Thyroid gland (tissue), 4 donors: Measurements from ENCODE around the gene PDXP.

Experiments used
- POLR2A ChIP-seq, 2 donors: fragments of 450-650 bp; IDR thresholded peaks; one replicate each; pipeline ENCODE4 v1.6.1; 2017; ENCODE audit warnings: antibody characterized with exemption in 2 of 2, mild to moderate bottlenecking in 2 of 2, moderate library complexity in 1 of 2
- TF ChIP-seq, protein P1 (sequence below), 6 experiments: fragments of 200-600 bp in 3 of 6; fragments of 450-650 bp in 3 of 6; sonication (generic) in 3 of 6; IDR thresholded peaks; one replicate each; pipeline ENCODE4 v1.5.1; 2016 to 2019; ENCODE audit warnings: antibody characterized with exemption in 6 of 6, mild to moderate bottlenecking in 2 of 6, inconsistent platforms in 1 of 6, moderate library complexity in 1 of 6

GRCh38 chr22:37672920-37673455 lies 14.5 kb downstream of the PDXP start:
- TF ChIP-seq, protein P1, sequence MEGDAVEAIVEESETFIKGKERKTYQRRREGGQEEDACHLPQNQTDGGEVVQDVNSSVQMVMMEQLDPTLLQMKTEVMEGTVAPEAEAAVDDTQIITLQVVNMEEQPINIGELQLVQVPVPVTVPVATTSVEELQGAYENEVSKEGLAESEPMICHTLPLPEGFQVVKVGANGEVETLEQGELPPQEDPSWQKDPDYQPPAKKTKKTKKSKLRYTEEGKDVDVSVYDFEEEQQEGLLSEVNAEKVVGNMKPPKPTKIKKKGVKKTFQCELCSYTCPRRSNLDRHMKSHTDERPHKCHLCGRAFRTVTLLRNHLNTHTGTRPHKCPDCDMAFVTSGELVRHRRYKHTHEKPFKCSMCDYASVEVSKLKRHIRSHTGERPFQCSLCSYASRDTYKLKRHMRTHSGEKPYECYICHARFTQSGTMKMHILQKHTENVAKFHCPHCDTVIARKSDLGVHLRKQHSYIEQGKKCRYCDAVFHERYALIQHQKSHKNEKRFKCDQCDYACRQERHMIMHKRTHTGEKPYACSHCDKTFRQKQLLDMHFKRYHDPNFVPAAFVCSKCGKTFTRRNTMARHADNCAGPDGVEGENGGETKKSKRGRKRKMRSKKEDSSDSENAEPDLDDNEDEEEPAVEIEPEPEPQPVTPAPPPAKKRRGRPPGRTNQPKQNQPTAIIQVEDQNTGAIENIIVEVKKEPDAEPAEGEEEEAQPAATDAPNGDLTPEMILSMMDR (IDR thresholded peaks at IDR 0.05) = no peak
- no peak for TF ChIP-seq POLR2A (IDR thresholded peaks at IDR 0.05)
